ENCODE results near the gene SALL1.

- no peak for TF ChIP-seq GATA1 (IDR thresholded peaks at IDR 0.05; ENCODE audit: low read depth, low read length)
- TF ChIP-seq POLR2A (IDR thresholded peaks at IDR 0.05; ENCODE audit: low read length): no peak
Measured at GRCh38 chr16:51111759-51112158, 39.3 kb downstream of the SALL1 start.

Measured in erythroblast (primary cell).